C4-2B (cell line): Measurements from ENCODE around the gene GPR17.

Experiments
- CTCF ChIP-seq: fragments of 450-650 bp; conservative IDR thresholded peaks from 2 replicates; pipeline ENCODE4 v1.5.1; 2017; ENCODE audit warnings: mild to moderate bottlenecking
- ZFX ChIP-seq: fragments of 450-650 bp; IDR thresholded peaks from 2 replicates; pipeline ENCODE4 v1.6.1; 2017

- TF ChIP-seq CTCF (no peak), ZFX (no peak)
These were observed 48.0 kb upstream of the GPR17 start for GRCh38 chr2:127597984-127598380.
